OCI-LY3 (cell line): ENCODE measurements around the gene NDUFA8.

Experiments used
- EZH2phosphoT487 ChIP-seq: fragments of 200-600 bp; shearing (Covaris generic); IDR thresholded peaks from 2 replicates; pipeline ENCODE4 v1.6.1; 2018; ENCODE audit warnings: antibody characterized with exemption, mixed run types, low read depth
- TF ChIP-seq, protein P1 (sequence below): fragments of 200-600, 300-600 bp; sonication (generic); IDR thresholded peaks from 2 replicates; pipeline ENCODE4 v1.5.1; 2014; ENCODE audit warnings: antibody characterized with exemption, low read length, low read depth

DNA sequence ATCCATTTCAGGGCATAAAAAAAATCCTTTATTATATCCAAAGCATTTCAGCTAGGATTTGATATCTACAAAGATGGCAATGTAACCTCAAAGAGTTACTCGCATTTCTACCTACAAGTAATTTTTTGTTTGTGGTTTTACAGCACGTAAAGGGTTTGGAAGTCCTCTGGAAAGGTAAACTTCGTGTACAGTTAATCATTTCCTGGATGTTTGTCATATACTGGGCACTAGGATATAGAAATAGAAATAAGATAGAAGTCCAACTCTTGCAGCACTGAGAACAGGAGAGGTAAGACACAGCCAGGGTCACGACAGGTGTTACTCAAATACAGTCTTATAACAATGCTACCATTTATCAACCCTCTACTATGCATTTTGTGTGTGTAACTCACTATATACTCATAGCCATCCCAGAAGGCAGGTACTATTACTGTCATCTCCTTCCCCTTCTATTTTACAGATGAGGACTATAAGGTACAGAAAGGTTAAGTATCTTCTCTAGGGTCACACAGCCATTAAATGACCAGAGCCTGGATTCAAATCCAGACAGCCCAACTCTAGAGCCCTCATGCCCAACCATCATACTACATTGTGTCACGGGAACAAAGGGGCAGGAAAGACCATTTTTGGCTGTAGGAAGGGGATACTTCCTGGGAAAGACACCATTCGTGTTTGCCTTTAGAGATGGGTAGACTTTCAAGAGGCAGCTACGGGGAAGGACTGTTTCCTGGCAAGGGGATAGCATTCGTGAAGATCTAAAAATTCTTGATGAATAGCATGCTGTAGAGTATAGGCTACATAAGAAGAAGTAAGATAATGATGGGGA, 19.0 kb downstream of the NDUFA8 start:
- TF ChIP-seq EZH2phosphoT487: no peak
- TF ChIP-seq, protein P1, sequence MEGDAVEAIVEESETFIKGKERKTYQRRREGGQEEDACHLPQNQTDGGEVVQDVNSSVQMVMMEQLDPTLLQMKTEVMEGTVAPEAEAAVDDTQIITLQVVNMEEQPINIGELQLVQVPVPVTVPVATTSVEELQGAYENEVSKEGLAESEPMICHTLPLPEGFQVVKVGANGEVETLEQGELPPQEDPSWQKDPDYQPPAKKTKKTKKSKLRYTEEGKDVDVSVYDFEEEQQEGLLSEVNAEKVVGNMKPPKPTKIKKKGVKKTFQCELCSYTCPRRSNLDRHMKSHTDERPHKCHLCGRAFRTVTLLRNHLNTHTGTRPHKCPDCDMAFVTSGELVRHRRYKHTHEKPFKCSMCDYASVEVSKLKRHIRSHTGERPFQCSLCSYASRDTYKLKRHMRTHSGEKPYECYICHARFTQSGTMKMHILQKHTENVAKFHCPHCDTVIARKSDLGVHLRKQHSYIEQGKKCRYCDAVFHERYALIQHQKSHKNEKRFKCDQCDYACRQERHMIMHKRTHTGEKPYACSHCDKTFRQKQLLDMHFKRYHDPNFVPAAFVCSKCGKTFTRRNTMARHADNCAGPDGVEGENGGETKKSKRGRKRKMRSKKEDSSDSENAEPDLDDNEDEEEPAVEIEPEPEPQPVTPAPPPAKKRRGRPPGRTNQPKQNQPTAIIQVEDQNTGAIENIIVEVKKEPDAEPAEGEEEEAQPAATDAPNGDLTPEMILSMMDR: no peak
